Left forelimb (tissue), 1 donor: ENCODE measurements around the gene NAIF1.
"Not testable (repeated sequence)": the region's sequence is repeated elsewhere in the genome, so short reads cannot be mapped to it uniquely, and the experiment has no call there.

Source experiments
- DNase-seq: peaks from one replicate; pipeline ENCODE4 v3.0.0-alpha.2; 2018; ENCODE audit warnings: low spot score

The NAIF1 gene

GRCh38 chr9:128026255-128026772, 40.8 kb downstream of the NAIF1 start:
- DNase-seq, result no peak

GRCh38 chr9:128025736-128026135, 41.4 kb downstream of the NAIF1 start:
- DNase-seq, result no peak

GRCh38 chr9:128024761-128025308, 42.3 kb downstream of the NAIF1 start:
- no peak for DNase-seq

- not testable (repeated sequence) for DNase-seq
Measured at GRCh38 chr9:128023671-128024070, 43.4 kb downstream of the NAIF1 start.

- no peak for DNase-seq
Measured at GRCh38 chr9:128022886-128023285, 44.2 kb downstream of the NAIF1 start.

GRCh38 chr9:128021098-128021497, 46.0 kb downstream of the NAIF1 start:
- DNase-seq, result no peak

GRCh38 chr9:128020692-128021091, 46.4 kb downstream of the NAIF1 start:
- DNase-seq, result no peak

- no peak for DNase-seq
Measured at GRCh38 chr9:128015696-128016095, 51.4 kb downstream of the NAIF1 start.
